Activated gamma-delta T cell (primary cell): ENCODE data around the gene CCPG1.

Experiments used
- DNase-seq: peaks from one replicate; lab custom pipeline; 2025; lab: John Stamatoyannopoulos, UW

CCPG1 gene

GRCh38 chr15:55318588-55319494, 89.3 kb downstream of the CCPG1 start, which contains the start of the genes PIGB and PIGBOS1:
TSS of gene PIGB (plus strand) at chr15:55319222. CDS start at chr15:55319251, 29 bp downstream.
TSS of gene PIGBOS1 (minus strand) at chr15:55319123. CDS start at chr15:55317792, 1,331 bp downstream.
- peak; percentile 30 for DNase-seq
